Upper lobe of left lung (tissue), 6 donors: ENCODE data around the gene ZNF778. TPM values are rescaled to one million over a fixed set of nuclear protein-coding genes. Genes with fewer than 3 reads are reported as not detected.

Source experiments
- ATAC-seq, 2 donors: fragments of 200-7000 bp; cut with Tn5 transposase; one replicate each; pipeline ENCODE4 v1.9.1; 2022; ENCODE audit warnings: mild to moderate bottlenecking in 2 of 2, moderate library complexity in 2 of 2; ENCODE audit not compliant: low FRiP score in 2 of 2
- DNase-seq, 2 donors: peaks; one replicate each; pipeline ENCODE4 v3.0.0-alpha.2; 2019 to 2020
- H3K27ac ChIP-seq, 4 donors: fragments of 200-600 bp; sonication (generic); one replicate each; pipeline ENCODE4 v1.5.1; 2016 to 2019
- H3K27me3 ChIP-seq, 4 donors: fragments of 200-600 bp; sonication (generic); one replicate each; pipeline ENCODE4 v1.5.1; 2017 to 2019
- H3K36me3 ChIP-seq, 4 donors: fragments of 200-600 bp; sonication (generic); one replicate each; pipeline ENCODE4 v1.5.1; 2016 to 2019
- H3K4me1 ChIP-seq, 4 donors: fragments of 200-600 bp; sonication (generic); one replicate each; pipeline ENCODE4 v1.5.1; 2018 to 2019
- H3K4me3 ChIP-seq, 4 donors: fragments of 200-600 bp; sonication (generic); one replicate each; pipeline ENCODE4 v1.5.1; 2017 to 2019; ENCODE audit warnings: mild to moderate bottlenecking in 2 of 4, moderate library complexity in 1 of 4
- H3K9me3 ChIP-seq, 4 donors: fragments of 200-600 bp; sonication (generic); one replicate each; pipeline ENCODE4 v1.5.1; 2018 to 2019
- EP300 ChIP-seq, 4 donors: sonication (generic); formaldehyde crosslinking; IDR thresholded peaks; one replicate each; pipeline ENCODE4 v1.5.1; 2017; ENCODE audit warnings: antibody characterized with exemption in 4 of 4, control low read depth in 2 of 4
- POLR2A ChIP-seq, 4 donors: fragments of 450-650 bp; IDR thresholded peaks; one replicate each; pipeline ENCODE4 v1.5.1; 2016 to 2017; ENCODE audit warnings: antibody characterized with exemption in 4 of 4, mild to moderate bottlenecking in 2 of 4
- POLR2AphosphoS5 ChIP-seq, 2 donors: sonication (generic); formaldehyde crosslinking; IDR thresholded peaks; one replicate each; pipeline ENCODE4 v1.5.1; 2017; ENCODE audit warnings: antibody characterized with exemption in 2 of 2
- WGBS, 2 donors: methylation state at CpG; one replicate each; pipeline ENCODE4 v1.1.5; 2017 to 2018; 5-methylcytosine and 5-hydroxymethylcytosine counted together
- total RNA-seq, 6 donors: library from RNA; depleted of rRNA in 4 of 6; stranded (reverse); fragments of >200 nt in 4 of 6; gene quantifications; one replicate each; pipeline versions ENCODE4 v1.1.0 to v1.2.1, GENCODE V29; 2016 to 2021
- TF ChIP-seq, protein P1 (sequence below), 6 experiments: fragments of 450-650 bp in 4 of 6; fragments of 200-600 bp in 2 of 6; sonication (generic) in 2 of 6; IDR thresholded peaks; one replicate each; pipeline ENCODE4 v1.5.1; 2016 to 2019; ENCODE audit warnings: antibody characterized with exemption in 6 of 6
- donor health status: DM: no; HTN: no; CAD: no; lungs with moderate emphysema.
- donor health status: DM: no; HTN: yes; CAD: no; lungs with severe emphysema.

ZNF778 gene
- total RNA-seq, 6 donors from 2014 or later = 12.3 to 50.1 (median 17.7) TPM

DNA sequence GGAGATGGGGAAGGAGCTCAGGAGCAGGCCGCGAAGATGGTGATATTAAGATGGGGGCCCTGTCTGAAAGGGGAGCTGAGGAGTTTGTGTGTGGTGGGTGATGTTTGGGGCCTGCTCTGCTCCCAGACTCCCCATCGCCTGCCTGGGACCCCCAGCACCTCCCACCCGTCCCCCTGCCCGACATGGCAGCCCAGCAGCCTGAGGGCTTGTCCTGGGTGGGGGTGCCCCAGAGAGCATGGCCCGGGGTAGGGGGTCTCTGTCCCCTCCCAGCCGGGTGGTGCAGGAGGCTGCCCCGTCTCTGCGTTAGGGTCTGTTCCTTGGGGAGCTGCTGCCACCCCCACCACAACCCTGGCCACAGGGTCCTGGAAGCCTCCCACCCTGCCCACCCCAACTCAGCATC lies 40.8 kb upstream of the ZNF778 start:
- 78 to 83% methylated on average over 3 to 9 of the region's 9 CpGs for WGBS, 2 donors
- TF ChIP-seq, protein P1, sequence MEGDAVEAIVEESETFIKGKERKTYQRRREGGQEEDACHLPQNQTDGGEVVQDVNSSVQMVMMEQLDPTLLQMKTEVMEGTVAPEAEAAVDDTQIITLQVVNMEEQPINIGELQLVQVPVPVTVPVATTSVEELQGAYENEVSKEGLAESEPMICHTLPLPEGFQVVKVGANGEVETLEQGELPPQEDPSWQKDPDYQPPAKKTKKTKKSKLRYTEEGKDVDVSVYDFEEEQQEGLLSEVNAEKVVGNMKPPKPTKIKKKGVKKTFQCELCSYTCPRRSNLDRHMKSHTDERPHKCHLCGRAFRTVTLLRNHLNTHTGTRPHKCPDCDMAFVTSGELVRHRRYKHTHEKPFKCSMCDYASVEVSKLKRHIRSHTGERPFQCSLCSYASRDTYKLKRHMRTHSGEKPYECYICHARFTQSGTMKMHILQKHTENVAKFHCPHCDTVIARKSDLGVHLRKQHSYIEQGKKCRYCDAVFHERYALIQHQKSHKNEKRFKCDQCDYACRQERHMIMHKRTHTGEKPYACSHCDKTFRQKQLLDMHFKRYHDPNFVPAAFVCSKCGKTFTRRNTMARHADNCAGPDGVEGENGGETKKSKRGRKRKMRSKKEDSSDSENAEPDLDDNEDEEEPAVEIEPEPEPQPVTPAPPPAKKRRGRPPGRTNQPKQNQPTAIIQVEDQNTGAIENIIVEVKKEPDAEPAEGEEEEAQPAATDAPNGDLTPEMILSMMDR (IDR thresholded peaks at IDR 0.05) = no peak
- TF ChIP-seq EP300 (IDR thresholded peaks at IDR 0.05) (no peak), POLR2A (IDR thresholded peaks at IDR 0.05) (no peak), POLR2AphosphoS5 (IDR thresholded peaks at IDR 0.05) (no peak)
- no peak overlapping the region for H3K4me3 ChIP-seq
- H3K9me3 ChIP-seq = no peaks in the 10 kb centered on the region
- H3K27me3 ChIP-seq = no peaks in the 10 kb centered on the region
- peaks cover 2 to 4% (median 3%) of the 10 kb centered on the region in 4 donors for H3K4me1 ChIP-seq
- no peaks in the 10 kb centered on the region for H3K36me3 ChIP-seq
- H3K27ac ChIP-seq = no peak overlapping the region
- ATAC-seq = no peak
- DNase-seq = peak in 1 of 2 donors; percentile 62

- DNase-seq = peak in 1 of 2 donors; percentile 54
- H3K4me3 ChIP-seq = no peak overlapping the region
- H3K36me3 ChIP-seq = no peaks in the 10 kb centered on the region
- no peaks in the 10 kb centered on the region for H3K27me3 ChIP-seq
- TF ChIP-seq, protein P1 (IDR thresholded peaks at IDR 0.05) = no peak
- TF ChIP-seq POLR2AphosphoS5 (IDR thresholded peaks at IDR 0.05) (no peak), EP300 (IDR thresholded peaks at IDR 0.05) (no peak), POLR2A (IDR thresholded peaks at IDR 0.05) (no peak)
- no peaks in the 10 kb centered on the region for H3K9me3 ChIP-seq
- H3K4me1 ChIP-seq = no peaks in the 10 kb centered on the region
- H3K27ac ChIP-seq = no peak overlapping the region
- ATAC-seq = no peak
- WGBS, 2 donors = 59 to 78% methylated on average over 7 to 10 of the region's 12 CpGs
Measured at GRCh38 chr16:89177501-89177900, 40.0 kb upstream of the ZNF778 start.

- Histone ChIP-seq H3K27me3 (no peaks in the 10 kb centered on the region), H3K27ac (no peak overlapping the region), H3K4me1 (no peaks in the 10 kb centered on the region), H3K4me3 (no peak overlapping the region), H3K36me3 (no peaks in the 10 kb centered on the region), H3K9me3 (no peaks in the 10 kb centered on the region)
- TF ChIP-seq EP300 (IDR thresholded peaks at IDR 0.05) = no peak
- TF ChIP-seq, protein P1 (IDR thresholded peaks at IDR 0.05) = no peak
- no peak for TF ChIP-seq POLR2AphosphoS5 (IDR thresholded peaks at IDR 0.05)
- no peak for TF ChIP-seq POLR2A (IDR thresholded peaks at IDR 0.05)
- ATAC-seq (no peak), DNase-seq (peak in 1 of 2 donors; percentile 70)
- WGBS, 2 donors = 73 to 88% methylated on average over 3 to 24 of the region's 24 CpGs
Measured at GRCh38 chr16:89178453-89179147, 38.9 kb upstream of the ZNF778 start.

- H3K27ac ChIP-seq = no peak overlapping the region
- no peak for TF ChIP-seq POLR2AphosphoS5 (IDR thresholded peaks at IDR 0.05)
- TF ChIP-seq, protein P1 (IDR thresholded peaks at IDR 0.05) = no peak
- TF ChIP-seq POLR2A (IDR thresholded peaks at IDR 0.05) = no peak
- TF ChIP-seq EP300 (IDR thresholded peaks at IDR 0.05) = no peak
- no peak overlapping the region for H3K4me3 ChIP-seq
- ATAC-seq = no peak
- 84 to 95% methylated on average over 4 to 18 of the region's 19 CpGs for WGBS, 2 donors
- DNase-seq = peak in 1 of 2 donors; percentile 82
- H3K27me3 ChIP-seq = no peaks in the 10 kb centered on the region
- H3K9me3 ChIP-seq = no peaks in the 10 kb centered on the region
- H3K4me1 ChIP-seq = no peaks in the 10 kb centered on the region
- no peaks in the 10 kb centered on the region for H3K36me3 ChIP-seq
Measured at GRCh38 chr16:89179148-89179484, 38.4 kb upstream of the ZNF778 start.
